BLaER1 treated with 17β-estradiol and CSF1 and Interleukin-3, amounts not matched to agents 10 nM and 100 nM (cell line): ENCODE measurements around the gene NTF4.
"Not testable (repeated sequence)": the region's sequence is repeated elsewhere in the genome, so short reads cannot be mapped to it uniquely, and the experiment has no call there.

ENCODE experiments used
- H3K27ac ChIP-seq, 11 experiments: shearing (Covaris generic); formaldehyde crosslinking; 2 replicates each; pipeline ENCODE4 v1.8.1; 2022
- H3K27me3 ChIP-seq, 11 experiments: shearing (Covaris generic); formaldehyde crosslinking; 2 replicates each; pipeline ENCODE4 v1.8.1; 2022
- H3K36me3 ChIP-seq, 11 experiments: shearing (Covaris generic); formaldehyde crosslinking; 2 replicates each; pipeline ENCODE4 v1.8.1; 2022
- H3K4me1 ChIP-seq, 10 experiments: shearing (Covaris generic); formaldehyde crosslinking; 2 replicates each; pipeline ENCODE4 v1.8.1; 2022
- H3K4me2 ChIP-seq, 11 experiments: shearing (Covaris generic); formaldehyde crosslinking; 2 replicates each; pipeline ENCODE4 v1.8.1; 2022
- H3K4me3 ChIP-seq, 10 experiments: shearing (Covaris generic); formaldehyde crosslinking; 2 replicates each; pipeline ENCODE4 v1.8.1; 2022
- H3K9ac ChIP-seq, 11 experiments: shearing (Covaris generic); formaldehyde crosslinking; 2 replicates each; pipeline ENCODE4 v1.8.1; 2022
- H3K9me3 ChIP-seq, 11 experiments: shearing (Covaris generic); formaldehyde crosslinking; replicated peaks in 1 of 11; 2 replicates each; pipeline ENCODE4 v1.8.1; 2022
- H4K20me1 ChIP-seq, 11 experiments: shearing (Covaris generic); formaldehyde crosslinking; 2 replicates each; pipeline ENCODE4 v1.8.1; 2022
- Cebpa-rat ChIP-seq, 11 experiments: shearing (Covaris generic); IDR thresholded peaks; 2 replicates each; pipeline ENCODE4 v1.8.1; 2022

The NTF4 gene

GRCh38 chr19:49030323-49030722 is 34.3 kb downstream of the NTF4 start:
- not testable (repeated sequence) for H3K9me3 ChIP-seq, H3K9ac ChIP-seq, H4K20me1 ChIP-seq, H3K27ac ChIP-seq, H3K4me2 ChIP-seq, H3K27me3 ChIP-seq, H3K36me3 ChIP-seq, H3K4me3 ChIP-seq, H3K4me1 ChIP-seq

GRCh38 chr19:49029749-49030148 is 34.9 kb downstream of the NTF4 start:
- H3K9ac ChIP-seq, H4K20me1 ChIP-seq, H3K27me3 ChIP-seq, H3K36me3 ChIP-seq, H3K27ac ChIP-seq, H3K4me2 ChIP-seq, H3K4me1 ChIP-seq, H3K4me3 ChIP-seq, H3K9me3 ChIP-seq: not testable (repeated sequence)

GRCh38 chr19:49028686-49029085 is 35.9 kb downstream of the NTF4 start:
- not testable (repeated sequence) for H3K4me3 ChIP-seq, H3K36me3 ChIP-seq, H4K20me1 ChIP-seq, H3K27ac ChIP-seq, H3K9me3 ChIP-seq, H3K4me2 ChIP-seq, H3K27me3 ChIP-seq, H3K4me1 ChIP-seq, H3K9ac ChIP-seq

GRCh38 chr19:49025599-49025998 is 39.0 kb downstream of the NTF4 start:
- H3K4me1 ChIP-seq, result peaks cover 9 to 18% (median 14%) of the 10 kb centered on the region in 10 experiments
- not testable (repeated sequence) for H4K20me1 ChIP-seq, H3K9me3 ChIP-seq, H3K9ac ChIP-seq, H3K4me3 ChIP-seq, H3K4me2 ChIP-seq, H3K27me3 ChIP-seq, H3K36me3 ChIP-seq, H3K27ac ChIP-seq

GRCh38 chr19:49025088-49025487 is 39.5 kb downstream of the NTF4 start:
- not testable (repeated sequence) for H3K36me3 ChIP-seq, H3K27me3 ChIP-seq, H3K9ac ChIP-seq, H3K27ac ChIP-seq, H4K20me1 ChIP-seq, H3K4me2 ChIP-seq, H3K4me3 ChIP-seq, H3K9me3 ChIP-seq
- H3K4me1 ChIP-seq, result peaks cover 14 to 23% (median 19%) of the 10 kb centered on the region in 10 experiments

- not testable (repeated sequence) for H3K27ac ChIP-seq, H3K36me3 ChIP-seq, H3K9me3 ChIP-seq
Observed at GRCh38 chr19:49024233-49024632, 40.4 kb downstream of the NTF4 start, which contains the start of gene CGB3. Gene CGB3 (minus strand): TSS chr19:49024333. CDS start chr19:49023971, 362 bp downstream.

GRCh38 chr19:49022116-49022515 is 42.5 kb downstream of the NTF4 start:
- no peaks in the 10 kb centered on the region for H3K9me3 ChIP-seq
- peaks cover 0 to 20% (median 17%) of the 10 kb centered on the region in 11 experiments; a peak in 14 of 22 replicates for H4K20me1 ChIP-seq
- H3K36me3 ChIP-seq, result peaks cover 0 to 1% (median 0%) of the 10 kb centered on the region in 11 experiments; a peak in 2 of 22 replicates
- H3K4me1 ChIP-seq, result peaks cover 35 to 50% (median 47%) of the 10 kb centered on the region in 10 experiments
- no peak overlapping the region for H3K9ac ChIP-seq
- H3K4me3 ChIP-seq, result no peak overlapping the region
- H3K4me2 ChIP-seq, result peak overlapping the region in 4 of 11 experiments; percentile 44 to 93 (median 82); a peak in 7 of 22 replicates
- no peak overlapping the region for H3K27ac ChIP-seq
- no peak for TF ChIP-seq Cebpa-rat (IDR thresholded peaks at IDR 0.05)
- H3K27me3 ChIP-seq, result peaks cover 28 to 39% (median 35%) of the 10 kb centered on the region in 11 experiments

More at GRCh38 chr19:49024233-49024632, 40.4 kb downstream of the NTF4 start, which contains the start of gene CGB3:
- H3K4me3 ChIP-seq, H3K4me2 ChIP-seq, H3K9ac ChIP-seq, H4K20me1 ChIP-seq: not testable (repeated sequence)
- H3K27me3 ChIP-seq, result peaks cover 7 to 18% (median 14%) of the 10 kb centered on the region in 11 experiments
- peaks cover 15 to 30% (median 27%) of the 10 kb centered on the region in 10 experiments for H3K4me1 ChIP-seq

GRCh38 chr19:49020931-49021895 is 43.4 kb downstream of the NTF4 start:
- H3K4me3 ChIP-seq, result no peak overlapping the region
- H3K9me3 ChIP-seq, result no peaks in the 10 kb centered on the region
- peaks cover 1 to 9% (median 2%) of the 10 kb centered on the region in 11 experiments; a peak in 19 of 22 replicates for H3K36me3 ChIP-seq
- peaks cover 0 to 27% (median 23%) of the 10 kb centered on the region in 11 experiments; a peak in 15 of 22 replicates for H4K20me1 ChIP-seq
- peaks cover 29 to 42% (median 39%) of the 10 kb centered on the region in 11 experiments for H3K27me3 ChIP-seq
- no peak; a peak in 1 of 22 replicates for TF ChIP-seq Cebpa-rat (IDR thresholded peaks at IDR 0.05)
- H3K9ac ChIP-seq, result peak overlapping the region in 4 of 11 experiments; percentile 21 to 39 (median 28); a peak in 4 of 22 replicates
- peaks cover 35 to 51% (median 47%) of the 10 kb centered on the region in 10 experiments for H3K4me1 ChIP-seq
- peak overlapping the region; percentile 44 to 93 (median 79) for H3K4me2 ChIP-seq
- peak overlapping the region in 1 of 11 experiments; percentile 20; a peak in 2 of 22 replicates for H3K27ac ChIP-seq

- H3K36me3 ChIP-seq, result peaks cover 10 to 18% (median 11%) of the 10 kb centered on the region in 11 experiments
- peaks cover 35 to 51% (median 47%) of the 10 kb centered on the region in 10 experiments for H3K4me1 ChIP-seq
- peak overlapping the region; percentile 44 to 93 (median 79); a peak in 21 of 22 replicates for H3K4me2 ChIP-seq
- no peak overlapping the region for H3K9ac ChIP-seq
- peaks cover 29 to 42% (median 39%) of the 10 kb centered on the region in 11 experiments for H3K27me3 ChIP-seq
- H3K27ac ChIP-seq, result no peak overlapping the region
- no peaks in the 10 kb centered on the region for H3K9me3 ChIP-seq
- TF ChIP-seq Cebpa-rat (IDR thresholded peaks at IDR 0.05), result no peak
- no peak overlapping the region for H3K4me3 ChIP-seq
- peaks cover 0 to 36% (median 29%) of the 10 kb centered on the region in 11 experiments; a peak in 15 of 22 replicates for H4K20me1 ChIP-seq
Observed at GRCh38 chr19:49020342-49020741, 44.3 kb downstream of the NTF4 start.
